ENCODE results near the gene C7orf33. TPM values are rescaled to one million over a fixed set of nuclear protein-coding genes. Genes with fewer than 3 reads are reported as not detected.

The C7orf33 gene
- total and polyA plus RNA-seq, 2 of the 13 experiments (the other 11 are each of a cell fraction or from before 2014, with no cell fraction given) = not detected

- Histone ChIP-seq H3K27me3 (ENCODE audit: control insufficient read depth in 1 of 2, insufficient read depth in 2 of 2, low read length in 2 of 2) (no peaks in the 10 kb centered on the region), H3K9me3 (ENCODE audit: low read length) (no peaks in the 10 kb centered on the region), H4K20me1 (ENCODE audit: insufficient read depth, low read length) (no peaks in the 10 kb centered on the region), H2AFZ (ENCODE audit: low read length) (no peak overlapping the region), H3K79me2 (ENCODE audit: insufficient read depth, low read length) (no peaks in the 10 kb centered on the region), H3K4me2 (ENCODE audit: low read depth, low read length) (no peak overlapping the region), H3K4me3 (replicated peaks in 1 of 3; ENCODE audit: insufficient read depth in 1 of 3, low read depth in 2 of 3, low read length in 3 of 3) (no peak overlapping the region), H3K27ac (ENCODE audit: extremely low read length, insufficient read depth, low read length) (no peak overlapping the region), H3K36me3 (replicated peaks in 1 of 2; ENCODE audit: control insufficient read depth in 1 of 2, insufficient read depth in 2 of 2, low read length in 2 of 2) (no peaks in the 10 kb centered on the region), H3K9ac (ENCODE audit: insufficient read depth, low read depth, low read length) (no peak overlapping the region), H3K4me1 (ENCODE audit: insufficient read depth, low read length) (no peaks in the 10 kb centered on the region)
- 31% methylated on average over 3 of the region's 3 CpGs for WGBS (ENCODE audit: low lambda C conversion rate)
- POLR2A ChIA-PET = no interaction called here
- BruUV-seq (replicated peaks) = no TSS peak
- CTCF ChIA-PET (ENCODE audit: low intra/inter-chr PET ratio, low total read pairs) = no interaction called here
- no peak for DNase-seq (ENCODE audit: low spot score)
- in situ Hi-C loops (cut with HindIII; ENCODE audit: extremely low pct_ligation_motif_present, low pct_unique_long_range_greater_than_20kb) (no loop called here), intact Hi-C loops (cut with micrococcal nuclease; ENCODE audit: unreplicated experiment) (no loop called here)
- TF ChIP-seq SRSF9 (IDR thresholded peaks at IDR 0.05; ENCODE audit: borderline replicate concordance, insufficient read depth, low read depth, low read length, poor library complexity, severe bottlenecking) (no peak), ELF3 (CRISPR knock-in tag; IDR thresholded peaks at IDR 0.05) (no peak), ISX (CRISPR knock-in tag; conservative IDR thresholded peaks at IDR 0.05) (no peak), ZNF780A (CRISPR knock-in tag; IDR thresholded peaks at IDR 0.05) (no peak), RFX5 (IDR thresholded peaks at IDR 0.05; ENCODE audit: low read depth, low read length) (no peak), ETS1 (CRISPR knock-in tag; IDR thresholded peaks at IDR 0.05) (no peak), ZNF337 (CRISPR knock-in tag; IDR thresholded peaks at IDR 0.05; ENCODE audit: borderline replicate concordance, low read depth) (no peak)
- ATAC-seq = no peak
- FAIRE-seq = no peak
These were observed 33.7 kb upstream of the C7orf33 start for GRCh38 chr7:148556892-148557291.

- TF ChIP-seq ZNF136 (CRISPR knock-in tag; IDR thresholded peaks at IDR 0.05; ENCODE audit: low read depth) (no peak), ZNF18 (CRISPR knock-in tag; IDR thresholded peaks at IDR 0.05; ENCODE audit: insufficient replicate concordance) (no peak), KLF11 (CRISPR knock-in tag; IDR thresholded peaks at IDR 0.05) (no peak), RORA (CRISPR knock-in tag; IDR thresholded peaks at IDR 0.05) (no peak), POLR2A (IDR thresholded peaks at IDR 0.05; ENCODE audit: insufficient read depth in 1 of 2, low read depth in 2 of 2, low read length in 2 of 2) (no peak), ZNF446 (CRISPR knock-in tag; IDR thresholded peaks at IDR 0.05) (no peak), ZBTB34 (CRISPR knock-in tag; IDR thresholded peaks at IDR 0.05) (no peak), ZSCAN12 (CRISPR knock-in tag; IDR thresholded peaks at IDR 0.05) (no peak), MLLT10 (CRISPR knock-in tag; IDR thresholded peaks at IDR 0.05) (no peak), ZNF30 (CRISPR knock-in tag; IDR thresholded peaks at IDR 0.05) (no peak), ZNF263 (CRISPR knock-in tag; IDR thresholded peaks at IDR 0.05) (no peak)
- CTCF ChIA-PET (ENCODE audit: low intra/inter-chr PET ratio, low total read pairs) = no interaction called here
- Histone ChIP-seq H3K9ac (ENCODE audit: insufficient read depth, low read depth, low read length) (no peak overlapping the region), H3K79me2 (ENCODE audit: insufficient read depth, low read length) (no peaks in the 10 kb centered on the region), H3K27me3 (ENCODE audit: control insufficient read depth in 1 of 2, insufficient read depth in 2 of 2, low read length in 2 of 2) (no peaks in the 10 kb centered on the region), H3K27ac (ENCODE audit: extremely low read length, insufficient read depth, low read length) (no peak overlapping the region), H3K4me2 (ENCODE audit: low read depth, low read length) (no peak overlapping the region), H3K9me3 (ENCODE audit: low read length) (no peaks in the 10 kb centered on the region), H3K4me3 (replicated peaks in 1 of 3; ENCODE audit: insufficient read depth in 1 of 3, low read depth in 2 of 3, low read length in 3 of 3) (no peak overlapping the region), H3K4me1 (ENCODE audit: insufficient read depth, low read length) (no peaks in the 10 kb centered on the region), H2AFZ (ENCODE audit: low read length) (no peak overlapping the region), H3K36me3 (replicated peaks in 1 of 2; ENCODE audit: control insufficient read depth in 1 of 2, insufficient read depth in 2 of 2, low read length in 2 of 2) (no peaks in the 10 kb centered on the region), H4K20me1 (ENCODE audit: insufficient read depth, low read length) (no peaks in the 10 kb centered on the region)
- intact Hi-C loops (cut with micrococcal nuclease; ENCODE audit: unreplicated experiment) (no loop called here), in situ Hi-C loops (cut with HindIII; ENCODE audit: extremely low pct_ligation_motif_present, low pct_unique_long_range_greater_than_20kb) (no loop called here)
- FAIRE-seq (no peak), DNase-seq (ENCODE audit: low spot score) (no peak), ATAC-seq (no peak)
- BruUV-seq (replicated peaks) = no TSS peak
- WGBS (ENCODE audit: low lambda C conversion rate) = 0% methylated on average over 1 of the region's 1 CpG
- POLR2A ChIA-PET = no interaction called here
These were observed 31.7 kb upstream of the C7orf33 start for GRCh38 chr7:148558914-148559313.
